WTC11 (cell line): Measurements from ENCODE around the gene ZNF628. TPM values are rescaled to one million over a fixed set of nuclear protein-coding genes. Genes with fewer than 3 reads are reported as not detected.

Experiments used
- ATAC-seq: fragments of 200-7000 bp; cut with Tn5 transposase; 2 replicates; pipeline ENCODE4 v1.10.0; 2021; ENCODE audit warnings: mild to moderate bottlenecking, moderate library complexity
- CTCF ChIA-PET: fragments of 300-600 bp; sonication (Branson Sonifier 250); formaldehyde crosslinking; loops from one replicate; lab custom pipeline; 2021; ENCODE audit warnings: antibody characterized with exemption; lab: Charles Lee
- POLR2A ChIA-PET: fragments of 350-600 bp; sonication (Branson Sonifier 250); formaldehyde crosslinking; loops from one replicate; lab custom pipeline; 2021; ENCODE audit warnings: antibody characterized with exemption; lab: Charles Lee
- DNase-seq: peaks from one replicate; pipeline ENCODE4 v3.0.0; 2021; ENCODE audit warnings: low spot score
- H3K27ac Mint-ChIP-seq: 2 replicates; pipeline ENCODE4 v1.8.0; 2021; ENCODE audit warnings: mixed read lengths
- H3K27me3 Mint-ChIP-seq: 2 replicates; pipeline ENCODE4 v1.8.0; 2021; ENCODE audit warnings: low read depth, mild to moderate bottlenecking, moderate library complexity, mixed read lengths
- H3K36me3 Mint-ChIP-seq: 2 replicates; pipeline ENCODE4 v1.8.0; 2021; ENCODE audit warnings: mixed read lengths
- H3K4me1 Mint-ChIP-seq: 2 replicates; pipeline ENCODE4 v1.8.0; 2022; ENCODE audit warnings: mixed read lengths
- H3K4me3 Mint-ChIP-seq: 2 replicates; pipeline ENCODE4 v1.8.0; 2021; ENCODE audit warnings: mild to moderate bottlenecking, moderate library complexity, mixed read lengths
- H3K9me3 Mint-ChIP-seq: 2 replicates; pipeline ENCODE4 v1.8.0; 2021; ENCODE audit warnings: mixed read lengths
- ARID4B ChIP-seq: sonication (generic); formaldehyde crosslinking; IDR thresholded peaks from 2 replicates; pipeline ENCODE4 v1.8.0; 2023; ENCODE audit warnings: missing genetic modification reagents, mild to moderate bottlenecking, borderline replicate concordance
- CBFB ChIP-seq: sonication (generic); formaldehyde crosslinking; IDR thresholded peaks from 2 replicates; pipeline ENCODE4 v1.8.1; 2022; ENCODE audit warnings: mild to moderate bottlenecking, low read depth, missing genetic modification reagents
- CREM ChIP-seq: sonication (generic); formaldehyde crosslinking; IDR thresholded peaks from 2 replicates; pipeline ENCODE4 v1.8.1; 2022; ENCODE audit warnings: mild to moderate bottlenecking, missing genetic modification reagents, moderate library complexity
- ELF4 ChIP-seq: sonication (generic); formaldehyde crosslinking; IDR thresholded peaks from 2 replicates; pipeline ENCODE4 v1.8.1; 2022; ENCODE audit warnings: low read depth, mild to moderate bottlenecking, moderate library complexity, missing genetic modification reagents
- EMX1 ChIP-seq: fragments of 250-450 bp; sonication (Bioruptor Pico); IDR thresholded peaks from 2 replicates; pipeline ENCODE4 v1.8.0; 2021; ENCODE audit warnings: mild to moderate bottlenecking
- FOXP4 ChIP-seq: sonication (generic); formaldehyde crosslinking; IDR thresholded peaks from 2 replicates; pipeline ENCODE4 v1.8.0; 2022; ENCODE audit warnings: mild to moderate bottlenecking, missing genetic modification reagents
- IRF1 ChIP-seq: sonication (generic); formaldehyde crosslinking; IDR thresholded peaks from 2 replicates; pipeline ENCODE4 v1.8.0; 2023; ENCODE audit warnings: missing genetic modification reagents
- OVOL2 ChIP-seq: fragments of 250-450 bp; sonication (Bioruptor Pico); IDR thresholded peaks from 2 replicates; pipeline ENCODE4 v1.9.0; 2021; ENCODE audit warnings: mild to moderate bottlenecking, borderline replicate concordance
- PREB ChIP-seq: sonication (generic); formaldehyde crosslinking; IDR thresholded peaks from 2 replicates; pipeline ENCODE4 v1.8.1; 2022; ENCODE audit warnings: mild to moderate bottlenecking, missing genetic modification reagents, moderate library complexity, borderline replicate concordance
- PRRX2 ChIP-seq: fragments of 250-450 bp; sonication (Bioruptor Pico); IDR thresholded peaks from 2 replicates; pipeline ENCODE4 v1.8.0; 2021; ENCODE audit warnings: mild to moderate bottlenecking
- USF2 ChIP-seq: sonication (generic); formaldehyde crosslinking; IDR thresholded peaks from 2 replicates; pipeline ENCODE4 v1.8.1; 2023; ENCODE audit warnings: mild to moderate bottlenecking, missing genetic modification reagents, moderate library complexity
- ZNF396 ChIP-seq: fragments of 250-450 bp; sonication (Bioruptor Pico); IDR thresholded peaks from 2 replicates; pipeline ENCODE4 v1.8.0; 2021; ENCODE audit warnings: mild to moderate bottlenecking, moderate library complexity, borderline replicate concordance
- ZNF423 ChIP-seq: fragments of 250-450 bp; sonication (Bioruptor Pico); IDR thresholded peaks from 2 replicates; pipeline ENCODE4 v2.1.2; 2022; ENCODE audit warnings: mild to moderate bottlenecking, moderate library complexity
- ZNF425 ChIP-seq: fragments of 250-450 bp; sonication (Bioruptor Pico); conservative IDR thresholded peaks from 2 replicates; pipeline ENCODE4 v1.9.0; 2021; ENCODE audit warnings: mild to moderate bottlenecking
- total RNA-seq: library from RNA; stranded (reverse); gene quantifications from 3 replicates; pipeline ENCODE4 v1.2.3, GENCODE V29; 2021

ZNF628 gene
- total RNA-seq, 1 experiment from 2014 or later = 23.6 TPM

GRCh38 chr19:55482156-55482961, 5.9 kb downstream of the ZNF628 start:
- Mint-ChIP-seq H3K27ac (no peak overlapping the region), H3K4me1 (peaks cover 23% of the 10 kb centered on the region), H3K4me3 (no peak overlapping the region), H3K36me3 (no peaks in the 10 kb centered on the region), H3K9me3 (no peaks in the 10 kb centered on the region), H3K27me3 (no peaks in the 10 kb centered on the region)
- DNase-seq (no peak), ATAC-seq (no peak)
- ChIA-PET POLR2A (no interaction called here), CTCF (interaction anchor here (0.6 to 13.5 kb wide), 5 partner anchors 15 to 125 kb away, joined by 3 to 96 read pairs (median 13); no protein-coding TSS in a partner anchor)
- TF ChIP-seq ARID4B (CRISPR knock-in tag) (no peak), USF2 (no peak), IRF1 (CRISPR knock-in tag) (no peak), FOXP4 (no peak), ZNF425 (no peak), CREM (CRISPR knock-in tag) (no peak), ZNF423 (CRISPR knock-in tag) (no peak), EMX1 (no peak), ELF4 (CRISPR knock-in tag) (no peak), ZNF396 (CRISPR knock-in tag) (no peak), PREB (no peak), CBFB (CRISPR knock-in tag) (no peak), PRRX2 (CRISPR knock-in tag) (no peak), OVOL2 (CRISPR knock-in tag) (no peak)
